ENCODE measurements around the gene GALNT9. TPM values are rescaled to one million over a fixed set of nuclear protein-coding genes. Genes with fewer than 3 reads are reported as not detected.
"Not testable (repeated sequence)": the region's sequence is repeated elsewhere in the genome, so short reads cannot be mapped to it uniquely, and the experiment has no call there.

The GALNT9 gene
- total RNA-seq, 1 experiment from 2014 or later: 2.6 TPM

DNA sequence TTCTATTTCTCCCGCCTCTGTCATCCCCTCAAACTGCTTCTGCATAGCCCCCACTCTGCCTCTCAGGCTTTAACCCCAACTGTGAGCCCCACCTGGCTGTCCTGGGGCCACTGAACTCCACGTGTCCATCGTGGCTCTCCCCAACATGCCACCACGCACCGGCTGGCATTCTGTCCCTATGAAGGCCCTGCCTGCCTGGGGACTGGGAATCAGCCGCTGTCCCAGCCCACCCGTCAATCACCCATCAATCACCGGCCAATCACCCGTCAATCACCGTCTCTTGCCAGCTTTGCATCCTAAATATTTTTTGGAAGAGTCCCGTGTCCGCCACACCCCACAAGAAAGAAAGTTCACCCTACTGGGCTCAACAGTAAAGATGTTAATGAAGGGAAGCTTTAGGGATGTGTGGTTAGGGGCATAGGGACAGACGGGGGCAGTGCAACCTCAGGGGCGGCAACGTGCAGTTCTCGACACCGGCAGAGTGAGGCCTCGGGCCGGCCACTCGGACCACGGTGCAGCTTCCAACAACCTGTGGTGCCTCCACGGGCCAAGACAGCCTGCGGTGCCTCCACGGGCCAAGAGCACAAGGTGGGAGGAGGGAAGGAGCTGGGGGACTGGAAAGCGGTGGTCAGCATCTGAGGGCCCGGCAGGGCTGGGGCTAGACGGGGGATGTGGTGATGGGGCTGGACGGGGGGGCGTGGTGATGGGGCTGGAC, 85.6 kb downstream of the GALNT9 start:
- H3K9ac ChIP-seq (ENCODE audit: low read length): no peak overlapping the region
- no peaks in the 10 kb centered on the region for H3K9me3 ChIP-seq (ENCODE audit: control insufficient read depth in 1 of 2, insufficient read depth in 1 of 2, low read depth in 1 of 2, low read length in 2 of 2)
- H3K4me2 ChIP-seq (ENCODE audit: low read length): no peak overlapping the region
- intact Hi-C loops (cut with micrococcal nuclease): no loop called here
- peaks cover 0 to under 1% of the 10 kb centered on the region in 2 experiments; a peak in 1 of 4 replicates for H3K4me1 ChIP-seq (ENCODE audit: control insufficient read depth in 1 of 2, insufficient read depth in 2 of 2, low read length in 2 of 2)
- no peaks in the 10 kb centered on the region for H3K27me3 ChIP-seq (ENCODE audit: insufficient read depth, low read length)
- H3K4me3 ChIP-seq (replicated peaks in 1 of 2; ENCODE audit: low read depth in 1 of 2, low read length in 2 of 2): no peak overlapping the region
- ChIA-PET CTCF (no interaction called here), RAD21 (ENCODE audit: low non-redundant PET in 1 of 2, low total read pairs in 2 of 2, uncharacterized antibody in 2 of 2, unreplicated experiment in 2 of 2) (no interaction called here), POLR2A (no interaction called here)
- H3K36me3 ChIP-seq (ENCODE audit: control insufficient read depth in 1 of 2, insufficient read depth in 2 of 2, low read length in 2 of 2): no peaks in the 10 kb centered on the region; a peak in 1 of 4 replicates
- BruUV-seq (replicated peaks): no TSS peak
- no peaks in the 10 kb centered on the region for H3K79me2 ChIP-seq (ENCODE audit: insufficient read depth, low read length)
- TF ChIP-seq TCF7L2 (IDR thresholded peaks at IDR 0.05; ENCODE audit: borderline replicate concordance, extremely low read depth, insufficient read depth, insufficient read length) (no peak), EZH2phosphoT487 (IDR thresholded peaks at IDR 0.05; ENCODE audit: borderline replicate concordance) (no peak), SIN3A (IDR thresholded peaks at IDR 0.05; ENCODE audit: low read depth) (no peak), POLR2AphosphoS5 (IDR thresholded peaks at IDR 0.05; ENCODE audit: low read depth, low read length) (no peak), CBX3 (IDR thresholded peaks at IDR 0.05; ENCODE audit: low read depth) (no peak), SP1 (IDR thresholded peaks at IDR 0.05; ENCODE audit: low read depth) (no peak), EZH2 (IDR thresholded peaks at IDR 0.05) (no peak), POLR2A (IDR thresholded peaks at IDR 0.05; ENCODE audit: borderline replicate concordance, extremely low read depth, insufficient read depth, insufficient read length) (no peak), CEBPB (IDR thresholded peaks at IDR 0.05; ENCODE audit: low read depth) (no peak)
- TF ChIP-seq, protein P1, sequence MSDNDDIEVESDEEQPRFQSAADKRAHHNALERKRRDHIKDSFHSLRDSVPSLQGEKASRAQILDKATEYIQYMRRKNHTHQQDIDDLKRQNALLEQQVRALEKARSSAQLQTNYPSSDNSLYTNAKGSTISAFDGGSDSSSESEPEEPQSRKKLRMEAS (IDR thresholded peaks at IDR 0.05): no peak
- TF ChIP-seq, protein P2, sequence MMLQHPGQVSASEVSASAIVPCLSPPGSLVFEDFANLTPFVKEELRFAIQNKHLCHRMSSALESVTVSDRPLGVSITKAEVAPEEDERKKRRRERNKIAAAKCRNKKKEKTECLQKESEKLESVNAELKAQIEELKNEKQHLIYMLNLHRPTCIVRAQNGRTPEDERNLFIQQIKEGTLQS (IDR thresholded peaks at IDR 0.05): no peak
- TF ChIP-seq, protein P3, sequence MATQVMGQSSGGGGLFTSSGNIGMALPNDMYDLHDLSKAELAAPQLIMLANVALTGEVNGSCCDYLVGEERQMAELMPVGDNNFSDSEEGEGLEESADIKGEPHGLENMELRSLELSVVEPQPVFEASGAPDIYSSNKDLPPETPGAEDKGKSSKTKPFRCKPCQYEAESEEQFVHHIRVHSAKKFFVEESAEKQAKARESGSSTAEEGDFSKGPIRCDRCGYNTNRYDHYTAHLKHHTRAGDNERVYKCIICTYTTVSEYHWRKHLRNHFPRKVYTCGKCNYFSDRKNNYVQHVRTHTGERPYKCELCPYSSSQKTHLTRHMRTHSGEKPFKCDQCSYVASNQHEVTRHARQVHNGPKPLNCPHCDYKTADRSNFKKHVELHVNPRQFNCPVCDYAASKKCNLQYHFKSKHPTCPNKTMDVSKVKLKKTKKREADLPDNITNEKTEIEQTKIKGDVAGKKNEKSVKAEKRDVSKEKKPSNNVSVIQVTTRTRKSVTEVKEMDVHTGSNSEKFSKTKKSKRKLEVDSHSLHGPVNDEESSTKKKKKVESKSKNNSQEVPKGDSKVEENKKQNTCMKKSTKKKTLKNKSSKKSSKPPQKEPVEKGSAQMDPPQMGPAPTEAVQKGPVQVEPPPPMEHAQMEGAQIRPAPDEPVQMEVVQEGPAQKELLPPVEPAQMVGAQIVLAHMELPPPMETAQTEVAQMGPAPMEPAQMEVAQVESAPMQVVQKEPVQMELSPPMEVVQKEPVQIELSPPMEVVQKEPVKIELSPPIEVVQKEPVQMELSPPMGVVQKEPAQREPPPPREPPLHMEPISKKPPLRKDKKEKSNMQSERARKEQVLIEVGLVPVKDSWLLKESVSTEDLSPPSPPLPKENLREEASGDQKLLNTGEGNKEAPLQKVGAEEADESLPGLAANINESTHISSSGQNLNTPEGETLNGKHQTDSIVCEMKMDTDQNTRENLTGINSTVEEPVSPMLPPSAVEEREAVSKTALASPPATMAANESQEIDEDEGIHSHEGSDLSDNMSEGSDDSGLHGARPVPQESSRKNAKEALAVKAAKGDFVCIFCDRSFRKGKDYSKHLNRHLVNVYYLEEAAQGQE (IDR thresholded peaks at IDR 0.05; ENCODE audit: low read depth): no peak
- TF ChIP-seq, protein P4, sequence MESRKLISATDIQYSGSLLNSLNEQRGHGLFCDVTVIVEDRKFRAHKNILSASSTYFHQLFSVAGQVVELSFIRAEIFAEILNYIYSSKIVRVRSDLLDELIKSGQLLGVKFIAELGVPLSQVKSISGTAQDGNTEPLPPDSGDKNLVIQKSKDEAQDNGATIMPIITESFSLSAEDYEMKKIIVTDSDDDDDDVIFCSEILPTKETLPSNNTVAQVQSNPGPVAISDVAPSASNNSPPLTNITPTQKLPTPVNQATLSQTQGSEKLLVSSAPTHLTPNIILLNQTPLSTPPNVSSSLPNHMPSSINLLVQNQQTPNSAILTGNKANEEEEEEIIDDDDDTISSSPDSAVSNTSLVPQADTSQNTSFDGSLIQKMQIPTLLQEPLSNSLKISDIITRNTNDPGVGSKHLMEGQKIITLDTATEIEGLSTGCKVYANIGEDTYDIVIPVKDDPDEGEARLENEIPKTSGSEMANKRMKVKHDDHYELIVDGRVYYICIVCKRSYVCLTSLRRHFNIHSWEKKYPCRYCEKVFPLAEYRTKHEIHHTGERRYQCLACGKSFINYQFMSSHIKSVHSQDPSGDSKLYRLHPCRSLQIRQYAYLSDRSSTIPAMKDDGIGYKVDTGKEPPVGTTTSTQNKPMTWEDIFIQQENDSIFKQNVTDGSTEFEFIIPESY (IDR thresholded peaks at IDR 0.05; ENCODE audit: extremely low read depth, insufficient replicate concordance, low read length): no peak
- H2AFZ ChIP-seq (ENCODE audit: low read depth, low read length, poor library complexity, severe bottlenecking): no peak overlapping the region
- no peak for ATAC-seq
- H4K20me1 ChIP-seq (ENCODE audit: insufficient read depth): no peaks in the 10 kb centered on the region
- no peak overlapping the region; the same call in 1 of the 2 replicates for H3K27ac ChIP-seq (ENCODE audit: low read depth, low read length)
- H3K9me2 ChIP-seq (ENCODE audit: insufficient read depth): no peaks in the 10 kb centered on the region
- DNase-seq (ENCODE audit: low read depth, low spot score): no peak

DNA sequence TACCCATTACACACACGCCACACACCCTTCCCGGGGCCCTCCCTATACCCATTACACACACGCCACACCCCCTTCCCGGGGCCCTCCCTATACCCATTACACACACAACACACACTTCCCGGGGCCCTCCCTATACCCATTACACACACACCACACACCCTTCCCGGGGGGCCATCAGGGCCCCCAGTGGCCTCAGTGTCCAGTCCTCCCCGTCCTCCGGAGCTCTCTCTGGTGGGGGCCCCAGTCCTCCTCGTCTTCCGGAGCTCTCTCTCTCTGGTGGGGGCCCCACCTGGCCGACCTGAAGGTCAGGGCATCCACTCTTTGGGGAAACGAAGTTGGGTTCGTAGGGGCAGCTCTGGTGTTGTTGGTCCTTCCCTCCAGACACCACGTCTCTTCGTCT, 86.2 kb downstream of the GALNT9 start:
- intact Hi-C loops (cut with micrococcal nuclease); H2AFZ ChIP-seq (ENCODE audit: low read depth, low read length, poor library complexity, severe bottlenecking); POLR2A ChIA-PET; H4K20me1 ChIP-seq (ENCODE audit: insufficient read depth); ATAC-seq; DNase-seq (ENCODE audit: low read depth, low spot score); H3K4me2 ChIP-seq (ENCODE audit: low read length); RAD21 ChIA-PET (ENCODE audit: low non-redundant PET in 1 of 2, low total read pairs in 2 of 2, uncharacterized antibody in 2 of 2, unreplicated experiment in 2 of 2); H3K9me2 ChIP-seq (ENCODE audit: insufficient read depth); CTCF ChIA-PET; BruUV-seq (replicated peaks); H3K79me2 ChIP-seq (ENCODE audit: insufficient read depth, low read length); H3K9ac ChIP-seq (ENCODE audit: low read length); H3K9me3 ChIP-seq (ENCODE audit: control insufficient read depth in 1 of 2, insufficient read depth in 1 of 2, low read depth in 1 of 2, low read length in 2 of 2); H3K4me3 ChIP-seq (replicated peaks in 1 of 2; ENCODE audit: low read depth in 1 of 2, low read length in 2 of 2); H3K4me1 ChIP-seq (ENCODE audit: control insufficient read depth in 1 of 2, insufficient read depth in 2 of 2, low read length in 2 of 2); H3K36me3 ChIP-seq (ENCODE audit: control insufficient read depth in 1 of 2, insufficient read depth in 2 of 2, low read length in 2 of 2); H3K27me3 ChIP-seq (ENCODE audit: insufficient read depth, low read length): not testable (repeated sequence)
- H3K27ac ChIP-seq (ENCODE audit: low read depth, low read length): peak overlapping the region; percentile 9; the same call in 1 of the 2 replicates

All from HCT116 (cell line).